Mesothelial cell of epicardium (in vitro differentiated cells): ENCODE measurements around the gene PGLYRP1. TPM values are rescaled to one million over a fixed set of nuclear protein-coding genes. Genes with fewer than 3 reads are reported as not detected.

Experiments used
- DNase-seq, 2 experiments: peaks; one replicate each; pipeline ENCODE4 v3.0.0; 2021; ENCODE audit warnings: low spot score in 2 of 2; ENCODE audit not compliant: unreplicated experiment in 2 of 2
- H3K27ac Mint-ChIP-seq: 2 replicates; pipeline ENCODE4 v1.8.0; 2021; ENCODE audit warnings: mixed read lengths
- H3K27me3 Mint-ChIP-seq: 2 replicates; pipeline ENCODE4 v1.8.0; 2021; ENCODE audit warnings: low read depth, mixed read lengths
- H3K36me3 Mint-ChIP-seq: 2 replicates; pipeline ENCODE4 v1.8.0; 2021; ENCODE audit warnings: mixed read lengths
- H3K4me1 Mint-ChIP-seq: 2 replicates; pipeline ENCODE4 v1.8.0; 2021; ENCODE audit warnings: mixed read lengths
- H3K4me3 Mint-ChIP-seq: 2 replicates; pipeline ENCODE4 v1.8.0; 2021; ENCODE audit warnings: mild to moderate bottlenecking, moderate library complexity, mixed read lengths
- H3K9me3 Mint-ChIP-seq: 2 replicates; pipeline ENCODE4 v1.8.0; 2021; ENCODE audit warnings: mixed read lengths
- total RNA-seq: library from RNA; stranded (reverse); gene quantifications from 3 replicates; pipeline ENCODE4 v1.2.1, GENCODE V29; 2021
- TF ChIP-seq, protein P1 (sequence below): fragments of 200-600 bp; sonication (generic); IDR thresholded peaks from one replicate; pipeline ENCODE4 v1.5.0; 2021; ENCODE audit warnings: antibody characterized with exemption; ENCODE audit not compliant: unreplicated experiment

PGLYRP1 gene
- total RNA-seq, 1 donor from 2014 or later, result not detected

DNA sequence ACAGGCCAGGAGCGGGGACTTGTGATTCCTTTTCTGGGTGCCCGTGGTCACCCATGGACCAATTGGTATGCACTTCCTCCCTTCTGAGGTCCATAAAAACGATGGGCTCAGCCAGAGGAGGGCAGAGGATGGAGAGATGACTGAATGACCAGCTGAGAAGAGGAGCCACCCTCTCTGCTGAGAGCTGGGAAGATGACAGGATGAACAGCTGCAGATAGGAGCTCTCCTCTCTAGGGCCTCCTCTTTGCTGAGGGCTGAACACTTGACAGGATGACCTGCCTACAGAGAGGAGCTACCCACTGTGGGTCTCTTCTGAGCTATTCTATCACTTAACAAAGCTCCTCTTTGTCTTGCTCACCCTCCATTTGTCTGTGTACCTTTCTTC, 13.9 kb upstream of the PGLYRP1 start:
- Mint-ChIP-seq H3K36me3 (peaks cover 3% of the 10 kb centered on the region), H3K4me3 (no peak overlapping the region), H3K4me1 (peaks cover 37% of the 10 kb centered on the region), H3K27me3 (no peaks in the 10 kb centered on the region), H3K9me3 (peaks cover 8% of the 10 kb centered on the region), H3K27ac (peak overlapping the region; percentile 2)
- DNase-seq, result no peak
- TF ChIP-seq, protein P1, sequence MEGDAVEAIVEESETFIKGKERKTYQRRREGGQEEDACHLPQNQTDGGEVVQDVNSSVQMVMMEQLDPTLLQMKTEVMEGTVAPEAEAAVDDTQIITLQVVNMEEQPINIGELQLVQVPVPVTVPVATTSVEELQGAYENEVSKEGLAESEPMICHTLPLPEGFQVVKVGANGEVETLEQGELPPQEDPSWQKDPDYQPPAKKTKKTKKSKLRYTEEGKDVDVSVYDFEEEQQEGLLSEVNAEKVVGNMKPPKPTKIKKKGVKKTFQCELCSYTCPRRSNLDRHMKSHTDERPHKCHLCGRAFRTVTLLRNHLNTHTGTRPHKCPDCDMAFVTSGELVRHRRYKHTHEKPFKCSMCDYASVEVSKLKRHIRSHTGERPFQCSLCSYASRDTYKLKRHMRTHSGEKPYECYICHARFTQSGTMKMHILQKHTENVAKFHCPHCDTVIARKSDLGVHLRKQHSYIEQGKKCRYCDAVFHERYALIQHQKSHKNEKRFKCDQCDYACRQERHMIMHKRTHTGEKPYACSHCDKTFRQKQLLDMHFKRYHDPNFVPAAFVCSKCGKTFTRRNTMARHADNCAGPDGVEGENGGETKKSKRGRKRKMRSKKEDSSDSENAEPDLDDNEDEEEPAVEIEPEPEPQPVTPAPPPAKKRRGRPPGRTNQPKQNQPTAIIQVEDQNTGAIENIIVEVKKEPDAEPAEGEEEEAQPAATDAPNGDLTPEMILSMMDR, result no peak

- Mint-ChIP-seq H3K4me1 (peaks cover 37% of the 10 kb centered on the region), H3K4me3 (no peak overlapping the region), H3K36me3 (peaks cover 3% of the 10 kb centered on the region), H3K9me3 (peaks cover 8% of the 10 kb centered on the region), H3K27me3 (no peaks in the 10 kb centered on the region), H3K27ac (no peak overlapping the region)
- TF ChIP-seq, protein P1, result no peak
- no peak for DNase-seq
Measured at GRCh38 chr19:46035986-46036743, 13.3 kb upstream of the PGLYRP1 start.

GRCh38 chr19:46035546-46035945, 12.7 kb upstream of the PGLYRP1 start:
- H3K36me3 Mint-ChIP-seq, result peaks cover 3% of the 10 kb centered on the region
- no peaks in the 10 kb centered on the region for H3K27me3 Mint-ChIP-seq
- TF ChIP-seq, protein P1, result no peak
- H3K4me1 Mint-ChIP-seq, result peaks cover 37% of the 10 kb centered on the region
- DNase-seq, result no peak
- peaks cover 8% of the 10 kb centered on the region for H3K9me3 Mint-ChIP-seq
- H3K4me3 Mint-ChIP-seq, result no peak overlapping the region
- H3K27ac Mint-ChIP-seq, result no peak overlapping the region

DNA sequence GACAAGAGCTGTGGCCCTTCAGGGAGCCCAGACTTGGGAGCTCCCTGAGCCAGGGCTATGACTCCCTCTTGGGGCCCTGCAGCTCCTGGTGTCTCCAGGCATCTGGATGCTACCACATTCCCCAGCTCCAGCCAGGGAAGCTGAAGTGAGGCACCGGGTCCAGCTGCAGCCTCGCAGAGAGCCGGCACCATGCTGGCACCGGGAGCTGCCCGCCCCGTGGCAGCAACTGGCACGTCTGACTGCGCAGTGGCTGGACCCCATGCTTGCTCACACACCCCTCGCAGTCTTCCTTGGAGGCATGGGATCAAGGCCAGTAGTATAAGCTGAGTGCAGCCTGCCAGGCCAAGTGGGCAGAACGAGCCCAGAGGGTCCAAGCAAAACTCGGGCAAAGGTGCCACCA, 10.5 kb upstream of the PGLYRP1 start:
- TF ChIP-seq, protein P1, result no peak
- Mint-ChIP-seq H3K27me3 (no peaks in the 10 kb centered on the region), H3K36me3 (peaks cover 3% of the 10 kb centered on the region), H3K27ac (no peak overlapping the region), H3K9me3 (peaks cover 5% of the 10 kb centered on the region), H3K4me1 (peaks cover 38% of the 10 kb centered on the region), H3K4me3 (no peak overlapping the region)
- DNase-seq, result peak in 1 of 2 experiments; percentile 24

GRCh38 chr19:46032597-46033025, 9.8 kb upstream of the PGLYRP1 start:
- Mint-ChIP-seq H3K27me3 (no peaks in the 10 kb centered on the region), H3K27ac (no peak overlapping the region), H3K9me3 (peaks cover 5% of the 10 kb centered on the region), H3K4me1 (peaks cover 38% of the 10 kb centered on the region), H3K4me3 (no peak overlapping the region), H3K36me3 (peaks cover 3% of the 10 kb centered on the region)
- DNase-seq, result peak in 1 of 2 experiments; percentile 37
- TF ChIP-seq, protein P1, result no peak
